HG03457 (cell line): ENCODE results near the gene HIRA.
A peak's percentile ranks its signal among the peaks of the same experiment; 100 is the strongest.

ENCODE experiments used
- ATAC-seq: cut with Tn5 transposase; IDR thresholded peaks from one replicate; pipeline ENCODE4 v1.9.1; 2021; ENCODE audit warnings: moderate number of reproducible peaks; ENCODE audit not compliant: unreplicated experiment

HIRA gene

DNA sequence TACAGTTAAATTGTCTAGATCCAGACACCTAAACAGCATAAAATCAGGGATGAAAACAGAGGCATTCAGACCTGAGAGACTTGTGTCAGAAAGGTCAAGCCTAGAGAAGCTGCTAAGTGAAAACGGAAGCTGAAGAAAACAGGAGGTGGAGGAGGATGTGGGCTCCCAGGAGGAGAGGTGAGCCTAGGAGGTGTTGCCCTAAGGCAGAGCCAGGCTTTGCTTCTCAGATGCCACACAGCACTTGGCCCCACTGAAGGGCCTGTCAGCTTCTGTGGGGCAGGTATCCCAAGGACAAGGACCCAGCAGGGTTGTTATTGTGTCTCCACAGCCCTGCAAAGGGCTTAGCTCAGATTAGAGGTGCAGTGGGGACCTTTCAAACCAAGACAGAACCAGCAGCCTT, 33.0 kb upstream of the HIRA start:
- ATAC-seq, result no peak

DNA sequence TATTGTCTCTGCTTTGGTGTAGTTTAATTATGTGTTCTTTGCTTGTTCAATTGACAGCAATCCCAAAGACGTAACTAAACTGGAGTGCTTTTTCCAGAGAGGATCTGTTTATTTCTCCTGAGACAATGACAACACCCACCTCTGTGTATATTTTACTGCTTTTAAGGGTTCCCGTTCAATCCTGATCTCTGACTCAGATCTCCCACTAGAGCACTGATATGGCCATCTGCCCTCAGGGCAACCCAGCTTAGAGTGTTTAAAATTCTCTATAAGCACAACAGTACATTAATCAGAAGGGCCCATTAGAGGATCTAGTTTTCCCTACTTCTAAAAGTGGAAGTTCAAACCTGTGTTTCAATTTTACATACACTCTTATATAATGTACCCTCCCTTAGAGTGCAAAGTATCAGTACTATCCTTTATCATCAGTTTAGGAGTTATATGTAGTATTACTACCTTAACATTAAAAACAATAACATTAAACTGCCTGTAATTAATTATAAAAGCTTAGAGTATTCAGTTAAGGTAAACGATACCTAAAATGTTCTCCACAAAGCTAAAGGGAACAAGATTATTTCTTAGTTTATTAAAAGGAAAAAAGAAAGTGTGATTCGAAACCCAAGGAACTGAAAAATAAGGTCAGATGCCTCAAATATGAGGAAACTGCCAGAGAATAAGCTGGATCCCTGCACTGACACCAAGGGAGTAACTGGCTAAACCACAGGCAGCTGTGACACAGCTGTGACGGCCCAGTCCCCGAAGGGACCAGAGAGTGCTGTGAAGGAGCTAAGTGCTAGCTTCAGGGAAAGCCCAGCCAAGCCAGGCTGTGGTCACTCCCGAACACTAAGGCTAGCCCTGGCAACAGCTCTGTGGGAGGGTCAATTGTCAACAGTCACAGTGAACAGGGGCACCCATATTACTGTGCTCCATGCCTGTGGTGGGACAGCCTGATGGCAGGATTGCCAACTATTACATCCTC, 32.2 kb upstream of the HIRA start:
- no peak for ATAC-seq

DNA sequence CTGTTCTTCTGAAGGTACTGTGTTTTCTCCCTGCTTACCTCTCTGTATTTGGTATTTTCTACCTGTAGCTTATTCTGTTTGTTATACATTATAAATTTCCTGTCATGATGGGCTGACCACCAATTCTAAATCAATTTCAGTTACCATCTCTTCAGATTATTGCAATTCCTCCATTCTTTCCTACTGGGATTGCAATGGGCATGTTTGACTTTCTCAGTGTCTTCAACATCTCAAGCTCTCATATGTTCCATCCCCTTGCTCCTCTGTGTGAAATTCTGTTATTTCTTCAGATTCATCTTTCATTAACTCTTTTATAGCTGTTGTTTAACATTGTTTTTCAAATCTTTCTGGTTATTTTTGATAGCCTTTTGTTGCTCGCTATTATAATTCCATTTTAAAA, 31.5 kb upstream of the HIRA start:
- ATAC-seq, result no peak

- ATAC-seq, result no peak
Measured at GRCh38 chr22:19461506-19461905, 30.0 kb upstream of the HIRA start.

GRCh38 chr22:19460036-19460435, 28.5 kb upstream of the HIRA start:
- no peak for ATAC-seq

- no peak for ATAC-seq
Measured at GRCh38 chr22:19457828-19458428, 26.4 kb upstream of the HIRA start.

- ATAC-seq, result no peak
Measured at GRCh38 chr22:19456541-19456940, 25.0 kb upstream of the HIRA start.

- ATAC-seq, result no peak
Measured at GRCh38 chr22:19455585-19456370, 24.2 kb upstream of the HIRA start.

DNA sequence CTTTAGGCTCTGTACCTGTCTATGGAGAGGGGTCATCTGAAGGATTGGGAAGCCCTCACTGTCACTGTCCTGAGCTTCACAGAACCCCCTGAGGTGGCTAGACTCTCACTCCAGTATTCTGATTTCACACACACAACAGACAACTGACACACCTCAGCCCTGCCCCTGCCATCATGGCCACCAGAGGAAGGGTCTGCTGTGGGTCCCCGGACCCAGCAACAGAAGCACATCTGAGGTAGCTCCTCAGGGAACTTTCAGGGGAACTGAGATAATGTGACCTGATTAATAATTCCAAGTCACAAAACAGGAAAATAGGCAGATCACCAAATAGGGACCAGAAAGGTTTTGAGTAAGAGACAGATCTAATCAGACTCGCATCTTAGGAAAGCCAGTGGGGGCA, 23.5 kb upstream of the HIRA start:
- no peak for ATAC-seq

GRCh38 chr22:19454156-19454555, 22.6 kb upstream of the HIRA start:
- no peak for ATAC-seq

GRCh38 chr22:19453718-19454117, 22.2 kb upstream of the HIRA start:
- no peak for ATAC-seq

GRCh38 chr22:19451570-19451969, 20.0 kb upstream of the HIRA start:
- ATAC-seq, result no peak

DNA sequence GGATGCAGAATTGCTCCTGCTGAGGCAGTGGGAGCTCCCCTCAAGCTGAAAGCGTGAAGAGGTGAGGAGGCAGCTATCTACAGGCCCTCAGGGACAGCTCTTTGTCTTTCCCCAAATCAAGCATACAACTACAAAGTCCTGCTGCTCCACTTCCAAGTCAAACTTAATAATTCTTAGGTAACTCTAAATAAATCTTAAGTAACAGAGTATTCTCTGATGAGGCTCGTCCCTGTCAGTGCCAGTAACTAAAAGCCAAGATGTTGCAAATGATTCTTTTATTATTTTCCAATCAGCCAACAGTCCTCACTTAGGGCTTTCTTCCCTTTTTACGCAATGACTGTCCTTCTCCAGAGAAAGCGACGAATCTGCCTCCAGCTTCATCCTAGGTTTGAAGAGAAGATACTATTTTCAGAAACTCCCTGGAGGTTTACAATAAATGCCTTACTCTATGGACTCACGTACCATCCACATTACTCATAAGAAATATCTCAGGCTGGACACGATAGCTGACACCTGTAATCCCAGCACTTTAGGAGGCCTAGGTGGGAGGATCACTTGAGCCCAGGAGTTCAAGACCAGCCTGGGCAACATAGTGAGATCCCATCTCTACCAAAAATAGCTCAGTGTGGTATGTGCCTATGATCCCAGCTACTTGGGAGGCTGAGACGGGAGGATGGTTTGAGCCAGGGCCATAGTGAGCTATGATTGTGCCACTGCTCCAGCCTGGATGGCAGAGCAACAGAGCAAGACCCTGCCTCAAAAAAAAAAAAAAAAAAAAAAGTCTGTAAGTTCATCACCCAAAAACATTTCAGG, 19.0 kb upstream of the HIRA start:
- ATAC-seq, result no peak

GRCh38 chr22:19449422-19449767, 17.9 kb upstream of the HIRA start:
- ATAC-seq, result no peak

GRCh38 chr22:19448739-19449421, 17.3 kb upstream of the HIRA start:
- no peak for ATAC-seq

DNA sequence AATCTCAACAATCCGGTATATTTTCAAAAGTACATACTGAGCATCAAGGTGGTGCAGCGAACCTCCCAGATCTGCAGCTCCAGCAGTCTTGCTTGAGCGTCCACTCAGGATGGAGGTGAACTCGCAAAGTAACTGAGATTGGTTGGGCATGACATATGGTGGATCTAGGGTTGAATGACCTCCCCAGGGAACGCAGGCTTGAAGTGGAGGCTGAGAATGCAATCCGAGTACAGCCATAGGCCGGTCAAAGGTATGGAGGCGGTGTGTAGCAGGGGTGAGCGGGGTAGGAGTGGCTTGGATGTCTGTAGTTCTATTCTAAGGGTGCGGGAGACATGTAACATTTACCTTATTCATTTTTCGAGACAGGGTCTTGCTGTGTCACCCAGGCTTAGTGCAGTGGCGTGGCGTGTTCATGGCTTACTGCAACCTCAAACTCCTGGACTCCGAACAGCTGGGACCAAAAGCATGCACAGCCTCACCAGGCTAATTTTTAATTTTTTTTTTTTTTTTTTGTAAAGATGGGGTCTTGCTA, 16.6 kb upstream of the HIRA start:
- peak; percentile 25 for ATAC-seq

- peak; percentile 56 for ATAC-seq
Measured at GRCh38 chr22:19447330-19448075, 16.0 kb upstream of the HIRA start, which contains the start of gene C22orf39. Gene C22orf39, minus strand, starts transcription at chr22:19447711. Its CDS starts 23 bp downstream, at chr22:19447688.

- ATAC-seq, result no peak
Measured at GRCh38 chr22:19446603-19447329, 15.2 kb upstream of the HIRA start.
